Head of caudate nucleus (tissue), 42 donors: ENCODE data around the gene DEXI.
"Not testable (repeated sequence)": the region's sequence is repeated elsewhere in the genome, so short reads cannot be mapped to it uniquely, and the experiment has no call there.

ENCODE experiments used
- DNase-seq, 42 donors: peaks; one replicate each; pipeline versions ENCODE4 v3.0.0 to v3.0.0-alpha.2; 2020 to 2021; ENCODE audit warnings: mixed read lengths in 7 of 42
- intact Hi-C: fragments of 100-400 bp; cut with DNase I; formaldehyde crosslinking; loops from one replicate; pipeline ENCODE4 v1.15.0; 2022

The DEXI gene

GRCh38 chr16:10971560-10971961 is 29.3 kb upstream of the DEXI start:
- peak in 25 of 42 donors; percentile 30 to 82 (median 56) for DNase-seq

DNA sequence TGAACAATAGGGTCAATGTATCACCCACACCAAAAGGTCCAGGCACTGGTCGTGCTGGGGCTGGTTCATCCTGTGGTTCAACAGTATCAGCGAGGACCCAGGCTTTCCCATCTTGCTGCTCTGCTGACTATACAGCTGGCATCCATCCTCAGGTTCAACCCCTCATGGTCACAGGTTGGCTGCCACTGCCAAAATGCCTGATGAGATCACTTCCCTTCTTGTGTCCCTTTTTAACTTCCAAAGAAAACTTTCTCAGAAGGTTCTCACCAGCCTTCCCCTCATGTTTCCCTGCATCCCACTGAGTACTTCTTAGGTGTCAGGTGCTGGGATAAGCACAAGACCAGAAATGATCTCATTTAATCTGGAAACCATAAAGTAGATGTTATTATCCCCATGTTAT is 27.8 kb upstream of the DEXI start:
- DNase-seq: no peak
- intact Hi-C loops: no loop called here

More at GRCh38 chr16:10971560-10971961, 29.3 kb upstream of the DEXI start:
- intact Hi-C loops: no loop called here

GRCh38 chr16:10969615-10970014 is 27.3 kb upstream of the DEXI start:
- intact Hi-C loops: loop anchor here (5.0 to 10.0 kb wide), 2 partner anchors 288 to 385 kb away; partner anchors contain the start of gene SOCS1

DNA sequence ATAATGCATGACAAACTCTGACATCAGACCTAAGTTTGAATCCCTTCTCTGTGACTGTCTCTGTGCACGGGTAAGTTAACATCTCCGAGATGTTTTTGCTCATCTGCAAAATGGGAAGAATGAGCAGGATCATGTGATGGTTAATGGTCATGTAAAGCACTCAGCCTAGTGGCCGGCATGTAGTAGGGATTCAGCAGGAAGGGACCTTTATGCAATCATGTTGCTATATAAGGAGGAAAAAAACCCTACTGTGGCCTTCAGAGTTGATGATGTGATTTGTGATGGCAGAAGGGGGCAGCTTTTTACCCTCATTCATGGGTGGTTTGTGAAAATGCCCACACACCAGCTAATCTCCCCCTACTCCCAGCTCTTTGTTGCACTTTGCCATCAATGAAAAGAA is 26.2 kb upstream of the DEXI start:
- intact Hi-C loops: loop anchor here (5.0 to 10.0 kb wide), 2 partner anchors 289 to 386 kb away; partner anchors contain the start of gene SOCS1
- DNase-seq: no peak

More at GRCh38 chr16:10969615-10970014, 27.3 kb upstream of the DEXI start:
- DNase-seq: no peak

- DNase-seq: no peak
- intact Hi-C loops: loop anchor here (5.0 to 10.0 kb wide), 2 partner anchors 289 to 387 kb away; partner anchors contain the start of gene SOCS1
Observed at GRCh38 chr16:10967986-10968385, 25.7 kb upstream of the DEXI start.

DNA sequence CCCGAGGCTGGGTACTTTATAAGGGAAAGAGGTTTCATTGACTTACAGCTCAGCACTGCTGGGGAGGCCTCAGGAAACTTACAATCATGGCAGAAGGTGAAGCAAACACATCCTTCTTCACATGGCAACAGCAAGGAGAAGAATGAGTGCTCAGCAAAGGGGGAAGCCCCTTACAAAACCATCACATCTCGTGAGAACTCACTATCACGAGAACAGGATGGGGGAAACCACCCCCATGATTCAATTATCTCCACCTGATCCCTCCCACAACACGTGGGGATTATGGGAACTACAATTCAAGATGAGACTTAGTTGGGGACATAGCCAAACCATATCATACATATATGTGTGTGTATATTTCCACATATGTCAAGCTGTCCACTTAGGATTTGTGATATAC is 24.3 kb upstream of the DEXI start:
- intact Hi-C loops: loop anchor here (5.0 to 10.0 kb wide), 2 partner anchors 291 to 388 kb away; partner anchors contain the start of gene SOCS1
- DNase-seq: not testable (repeated sequence)

DNA sequence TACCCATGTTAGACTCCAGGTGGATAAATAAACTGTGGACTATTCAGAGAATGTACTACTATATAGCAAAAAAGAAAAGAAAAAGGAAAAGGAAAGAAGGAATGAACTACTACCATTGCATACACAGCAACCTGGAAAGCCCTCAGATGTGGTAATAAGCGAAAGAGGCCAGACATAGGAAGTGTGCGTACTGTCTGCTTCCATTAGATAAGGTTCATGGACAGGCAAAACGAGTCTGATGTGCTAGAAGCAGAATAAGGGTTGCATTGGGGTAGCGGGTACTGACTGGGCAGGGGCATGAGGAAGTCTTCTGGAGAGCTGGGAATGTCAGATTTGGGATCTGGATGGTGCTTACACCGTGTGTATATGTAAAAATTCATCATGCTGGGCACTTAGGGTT is 23.9 kb upstream of the DEXI start:
- DNase-seq: no peak
- intact Hi-C loops: loop anchor here (5.0 to 10.0 kb wide), 2 partner anchors 291 to 389 kb away; partner anchors contain the start of gene SOCS1

DNA sequence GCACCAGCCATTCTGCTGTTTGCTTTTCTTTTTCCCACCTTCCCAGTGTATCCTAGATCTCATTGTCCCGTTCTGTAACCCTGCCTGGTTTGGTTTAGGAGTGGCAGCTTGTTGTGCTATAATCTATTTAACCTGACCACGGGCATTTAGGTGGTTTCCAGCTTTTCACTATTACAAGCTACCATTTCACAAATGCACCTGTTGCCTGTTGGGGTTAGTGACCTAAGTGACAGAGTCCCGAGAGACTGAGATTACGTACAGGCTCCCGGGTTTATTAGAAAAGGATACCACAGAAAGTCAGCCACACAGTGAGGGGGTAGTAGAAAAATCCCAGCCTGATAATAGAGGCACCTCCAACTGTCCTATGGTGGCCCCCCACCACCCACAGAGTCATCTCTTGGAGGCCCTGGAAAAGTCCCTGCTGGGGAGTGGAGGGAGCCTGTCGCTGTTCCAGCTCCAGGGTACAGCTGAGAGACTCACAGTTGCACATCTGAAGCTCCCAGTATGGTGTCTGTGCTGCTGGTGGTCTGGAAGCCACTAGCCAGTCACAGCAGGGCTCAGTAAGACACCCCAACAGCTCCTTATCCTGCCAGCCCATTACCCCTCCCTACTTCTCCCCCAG is 23.3 kb upstream of the DEXI start:
- intact Hi-C loops: loop anchor here (5.0 to 10.0 kb wide), 2 partner anchors 292 to 389 kb away; partner anchors contain the start of gene SOCS1
- no peak for DNase-seq

- DNase-seq: no peak
- intact Hi-C loops: loop anchor here (5.0 to 10.0 kb wide), 2 partner anchors 292 to 390 kb away; partner anchors contain the start of gene SOCS1
Observed at GRCh38 chr16:10964891-10965326, 22.6 kb upstream of the DEXI start.

- peak; percentile 64 to 94 (median 87) for DNase-seq
- intact Hi-C loops: loop anchor here (10.0 kb wide), 1 partner anchor 391 kb away; no protein-coding TSS in a partner anchor
Observed at GRCh38 chr16:10964039-10964890, 22.0 kb upstream of the DEXI start.

DNA sequence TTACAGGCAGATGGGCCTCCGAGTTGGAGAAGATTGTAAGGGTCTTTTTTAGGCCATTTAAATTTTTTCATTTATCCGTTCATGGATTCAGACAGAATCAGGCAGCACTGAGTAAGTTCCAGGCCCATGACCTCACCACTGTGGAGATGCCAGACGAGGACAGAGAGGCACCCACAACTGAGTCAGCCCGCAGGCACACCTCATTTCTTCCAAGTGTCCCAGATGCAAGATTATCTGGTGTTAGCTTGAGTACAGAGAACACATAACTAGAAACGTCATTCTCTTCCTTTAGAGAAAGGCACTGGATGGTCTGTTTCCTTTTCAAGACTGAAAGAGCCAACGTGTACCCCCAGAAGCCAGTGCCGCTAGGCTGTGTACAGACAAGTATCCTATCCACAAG is 19.0 kb upstream of the DEXI start:
- peak in 1 of 42 donors; percentile 64 for DNase-seq
- intact Hi-C loops: loop anchor here (10.0 kb wide), 1 partner anchor 394 kb away; no protein-coding TSS in a partner anchor

DNA sequence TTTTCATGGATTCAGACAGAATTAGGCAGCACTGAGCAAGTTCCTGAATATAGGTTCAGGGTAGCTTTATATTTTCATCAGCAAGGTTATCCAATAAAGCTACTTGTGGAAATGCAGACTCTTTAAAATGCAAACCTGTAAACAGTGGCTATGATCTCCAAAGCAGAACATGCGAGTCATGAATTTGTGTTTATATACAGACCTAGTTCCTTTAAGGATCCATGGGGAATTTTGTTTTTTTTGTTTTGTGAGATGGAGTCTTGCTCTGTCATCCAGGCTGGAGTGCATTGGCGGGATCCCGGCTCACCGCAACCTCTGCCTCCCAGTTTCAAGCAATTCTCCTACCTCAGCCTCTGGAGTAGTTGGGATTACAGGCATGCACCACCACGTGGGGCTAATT is 16.9 kb upstream of the DEXI start:
- intact Hi-C loops: no loop called here
- no peak for DNase-seq

DNA sequence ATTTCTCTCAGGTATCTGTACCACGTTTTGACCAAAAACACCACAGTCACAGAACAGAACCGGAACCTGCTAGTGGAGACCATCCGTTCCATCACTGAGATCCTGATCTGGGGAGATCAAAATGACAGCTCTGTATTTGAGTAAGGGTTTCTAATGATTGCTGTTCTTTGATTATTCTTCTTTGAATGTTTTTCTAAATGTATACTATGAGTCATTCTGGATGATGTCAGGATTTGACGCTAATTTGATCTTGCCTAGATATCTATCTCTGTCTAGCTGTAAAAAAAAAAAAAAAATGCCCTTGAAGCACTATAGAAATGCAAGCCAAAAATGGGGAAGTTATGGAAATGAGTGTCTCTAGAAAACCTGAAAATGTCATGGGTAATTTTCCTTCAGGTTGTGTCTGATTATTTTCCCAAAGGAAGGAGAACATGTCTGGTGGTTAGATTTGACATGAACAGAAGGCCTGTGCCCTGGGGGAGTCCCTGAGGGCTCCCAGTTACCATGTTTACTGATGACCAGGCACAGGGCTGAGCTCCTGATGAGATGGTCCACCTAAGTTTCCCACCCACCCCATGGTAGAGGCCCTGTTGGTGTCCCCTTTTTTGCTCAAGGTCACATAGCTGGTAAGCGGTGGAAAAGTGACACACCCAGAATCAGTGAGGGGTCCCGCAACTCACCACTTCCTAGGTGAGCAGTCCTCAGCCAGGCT is 15.7 kb upstream of the DEXI start:
- intact Hi-C loops: no loop called here
- DNase-seq: no peak

GRCh38 chr16:10954903-10955302 is 12.6 kb upstream of the DEXI start:
- no peak for DNase-seq
- intact Hi-C loops: no loop called here

DNA sequence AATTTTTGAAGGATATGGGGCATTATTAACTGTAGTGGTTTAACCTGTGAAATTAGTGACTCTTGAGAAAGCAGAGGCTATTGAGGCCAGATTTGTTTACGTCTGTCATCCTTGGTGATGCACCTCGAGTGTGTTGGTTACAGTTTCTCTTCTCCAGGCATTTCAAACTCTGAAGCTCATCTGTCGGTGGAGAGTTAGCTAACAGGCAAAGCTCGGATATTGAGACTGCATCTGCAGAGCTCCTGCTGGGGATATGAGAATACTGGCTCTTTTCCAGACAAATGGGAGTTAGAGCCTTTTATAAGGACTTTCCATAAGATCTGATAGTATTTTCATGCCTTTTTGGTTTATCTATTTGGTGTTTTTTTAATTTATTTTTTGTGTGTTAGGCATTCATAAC is 8.8 kb upstream of the DEXI start:
- intact Hi-C loops: no loop called here
- no peak for DNase-seq

GRCh38 chr16:10950393-10950792 is 8.1 kb upstream of the DEXI start:
- DNase-seq: no peak
- intact Hi-C loops: no loop called here

DNA sequence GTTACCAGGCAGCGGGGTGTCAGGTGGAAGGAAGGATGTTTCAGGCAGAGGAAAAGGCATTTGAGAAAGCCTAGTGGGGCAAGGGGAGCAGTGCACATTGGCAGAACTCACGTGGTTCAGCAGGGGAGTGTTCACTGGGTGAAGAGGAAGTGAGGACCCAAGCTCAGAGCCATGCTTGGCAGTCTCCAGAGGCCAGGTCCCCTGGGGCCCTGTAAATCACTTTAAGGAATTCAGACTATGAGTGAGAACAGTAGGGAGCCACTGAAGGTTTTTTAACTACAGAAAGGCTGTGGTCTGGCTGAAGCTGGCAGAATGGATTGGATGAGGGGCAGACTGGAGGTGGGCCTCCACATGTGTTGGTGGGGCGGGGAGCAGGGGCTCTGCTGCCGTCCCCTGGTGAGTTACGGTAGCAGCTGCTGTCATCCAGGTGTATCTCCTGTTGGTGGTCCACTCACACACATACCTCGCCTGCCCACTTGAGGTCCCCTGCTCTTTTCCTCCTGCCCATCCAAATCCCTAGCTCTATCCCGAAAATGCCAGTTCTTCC is 7.2 kb upstream of the DEXI start:
- intact Hi-C loops: no loop called here
- DNase-seq: peak in 5 of 42 donors; percentile 30 to 53 (median 48)

GRCh38 chr16:10947211-10947787 is 5.0 kb upstream of the DEXI start:
- intact Hi-C loops: no loop called here
- DNase-seq: no peak
